ENCODE data around the gene FAM229A.
A peak's percentile ranks its signal among the peaks of the same experiment; 100 is the strongest.

DNA sequence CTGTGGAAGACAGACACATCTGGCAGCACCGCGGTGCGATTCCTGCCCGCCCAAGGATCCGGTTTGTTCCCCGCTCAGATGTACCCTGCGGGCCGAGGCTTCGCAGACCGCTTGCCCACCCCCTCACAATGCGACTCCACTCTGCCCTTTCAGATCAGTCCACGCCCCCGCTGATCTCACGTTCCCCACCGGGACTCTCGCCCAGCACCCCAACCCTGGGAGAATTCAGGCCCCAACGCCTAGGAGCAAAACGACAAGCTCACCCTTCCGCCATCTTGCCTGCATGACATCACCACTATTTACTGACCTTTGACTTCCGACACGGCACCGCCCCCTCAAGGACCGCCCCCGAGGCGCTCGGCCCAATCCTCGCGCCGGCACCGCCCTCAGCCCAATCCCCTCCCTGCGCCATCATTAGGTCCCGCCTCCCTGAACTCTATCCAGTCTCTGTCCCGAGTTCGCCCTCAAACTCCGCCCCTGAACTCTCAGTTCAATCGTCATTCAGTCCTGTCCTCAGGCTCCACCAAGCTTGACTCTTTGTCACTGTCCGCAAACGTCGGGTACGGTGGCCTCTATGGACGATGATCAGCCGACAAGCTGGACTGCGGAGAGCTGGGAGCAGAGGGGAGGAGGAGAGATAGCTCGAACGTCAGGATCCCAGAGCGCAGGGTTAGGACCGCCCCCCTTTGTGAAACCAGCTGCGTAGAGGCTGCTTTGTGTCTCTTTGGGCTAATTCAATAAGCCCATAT lies 32.0 kb upstream of the FAM229A start, which contains the start of gene BSDC1:
- TF ChIP-seq, protein P1, sequence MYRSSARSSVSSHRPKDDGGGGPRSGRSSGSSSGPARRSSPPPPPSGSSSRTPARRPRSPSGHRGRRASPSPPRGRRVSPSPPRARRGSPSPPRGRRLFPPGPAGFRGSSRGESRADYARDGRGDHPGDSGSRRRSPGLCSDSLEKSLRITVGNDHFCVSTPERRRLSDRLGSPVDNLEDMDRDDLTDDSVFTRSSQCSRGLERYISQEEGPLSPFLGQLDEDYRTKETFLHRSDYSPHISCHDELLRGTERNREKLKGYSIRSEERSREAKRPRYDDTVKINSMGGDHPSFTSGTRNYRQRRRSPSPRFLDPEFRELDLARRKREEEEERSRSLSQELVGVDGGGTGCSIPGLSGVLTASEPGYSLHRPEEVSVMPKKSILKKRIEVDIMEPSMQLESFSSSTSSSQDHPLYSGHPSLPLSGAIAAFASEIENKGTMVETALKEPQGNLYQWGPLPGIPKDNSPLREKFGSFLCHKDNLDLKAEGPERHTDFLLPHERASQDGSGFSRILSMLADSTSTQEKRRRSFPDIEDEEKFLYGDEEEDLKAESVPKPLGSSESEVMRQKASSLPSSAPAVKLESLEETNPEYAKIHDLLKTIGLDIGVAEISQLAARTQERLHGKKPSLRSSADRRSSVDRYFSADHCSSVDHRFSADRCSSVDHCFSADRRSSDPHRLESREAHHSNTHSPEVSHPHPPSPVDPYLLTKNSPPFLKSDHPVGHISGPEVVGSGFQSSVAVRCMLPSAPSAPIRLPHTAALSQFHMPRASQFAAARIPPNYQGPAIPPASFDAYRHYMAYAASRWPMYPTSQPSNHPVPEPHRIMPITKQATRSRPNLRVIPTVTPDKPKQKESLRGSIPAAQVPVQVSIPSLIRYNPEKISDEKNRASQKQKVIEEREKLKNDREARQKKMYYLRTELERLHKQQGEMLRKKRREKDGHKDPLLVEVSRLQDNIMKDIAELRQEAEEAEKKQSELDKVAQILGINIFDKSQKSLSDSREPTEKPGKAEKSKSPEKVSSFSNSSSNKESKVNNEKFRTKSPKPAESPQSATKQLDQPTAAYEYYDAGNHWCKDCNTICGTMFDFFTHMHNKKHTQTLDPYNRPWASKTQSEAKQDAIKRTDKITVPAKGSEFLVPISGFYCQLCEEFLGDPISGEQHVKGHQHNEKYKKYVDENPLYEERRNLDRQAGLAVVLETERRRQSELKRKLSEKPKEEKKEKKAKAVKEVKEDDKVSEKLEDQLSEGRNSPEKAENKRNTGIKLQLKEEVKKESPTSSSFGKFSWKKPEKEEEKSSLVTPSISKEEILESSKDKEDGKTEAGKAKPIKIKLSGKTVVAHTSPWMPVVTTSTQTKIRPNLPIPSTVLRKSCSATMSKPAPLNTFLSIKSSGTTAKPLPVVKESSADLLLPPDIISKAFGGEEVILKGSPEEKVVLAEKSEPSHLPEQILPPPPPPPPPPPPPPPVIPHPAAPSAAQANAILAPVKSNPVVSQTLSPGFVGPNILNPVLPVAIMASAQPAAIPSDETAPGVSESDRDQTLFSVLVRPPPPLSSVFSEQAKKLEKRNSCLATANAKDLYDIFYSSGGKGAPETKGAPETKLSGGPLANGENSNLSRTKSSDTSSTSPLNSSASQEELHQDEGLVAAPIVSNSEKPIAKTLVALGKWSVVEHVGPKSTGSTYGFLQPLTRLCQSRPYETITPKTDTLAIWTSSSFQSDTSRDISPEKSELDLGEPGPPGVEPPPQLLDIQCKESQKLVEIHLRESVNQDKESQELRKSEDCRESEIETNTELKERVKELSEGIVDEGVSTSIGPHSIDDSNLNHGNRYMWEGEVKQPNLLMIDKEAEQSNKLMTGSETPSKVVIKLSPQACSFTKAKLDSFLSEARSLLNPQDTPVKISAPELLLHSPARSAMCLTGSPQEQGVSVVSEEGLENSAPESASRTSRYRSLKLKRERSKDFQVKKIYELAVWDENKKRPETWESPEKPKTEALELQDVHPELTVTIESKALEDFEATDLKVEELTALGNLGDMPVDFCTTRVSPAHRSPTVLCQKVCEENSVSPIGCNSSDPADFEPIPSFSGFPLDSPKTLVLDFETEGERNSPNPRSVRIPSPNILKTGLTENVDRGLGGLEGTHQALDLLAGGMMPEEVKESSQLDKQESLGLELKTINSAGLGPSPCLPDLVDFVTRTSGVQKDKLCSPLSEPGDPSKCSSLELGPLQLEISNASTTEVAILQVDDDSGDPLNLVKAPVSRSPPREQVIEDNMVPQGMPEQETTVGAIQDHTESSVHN (IDR thresholded peaks at IDR 0.05; ENCODE audit: borderline replicate concordance in 1 of 2, low read depth in 1 of 2): no peak
- TF ChIP-seq, protein P2, sequence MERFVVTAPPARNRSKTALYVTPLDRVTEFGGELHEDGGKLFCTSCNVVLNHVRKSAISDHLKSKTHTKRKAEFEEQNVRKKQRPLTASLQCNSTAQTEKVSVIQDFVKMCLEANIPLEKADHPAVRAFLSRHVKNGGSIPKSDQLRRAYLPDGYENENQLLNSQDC (CRISPR knock-in tag; IDR thresholded peaks at IDR 0.05): no peak
- TF ChIP-seq HDGF (IDR thresholded peaks at IDR 0.05): peak; percentile 95
- TF ChIP-seq, protein P3, sequence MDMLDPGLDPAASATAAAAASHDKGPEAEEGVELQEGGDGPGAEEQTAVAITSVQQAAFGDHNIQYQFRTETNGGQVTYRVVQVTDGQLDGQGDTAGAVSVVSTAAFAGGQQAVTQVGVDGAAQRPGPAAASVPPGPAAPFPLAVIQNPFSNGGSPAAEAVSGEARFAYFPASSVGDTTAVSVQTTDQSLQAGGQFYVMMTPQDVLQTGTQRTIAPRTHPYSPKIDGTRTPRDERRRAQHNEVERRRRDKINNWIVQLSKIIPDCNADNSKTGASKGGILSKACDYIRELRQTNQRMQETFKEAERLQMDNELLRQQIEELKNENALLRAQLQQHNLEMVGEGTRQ (CRISPR knock-in tag; IDR thresholded peaks at IDR 0.05): no peak
- TF ChIP-seq POLR2A (conservative IDR thresholded peaks at IDR 0.05): peak; percentile 94
- TF ChIP-seq, protein P4, sequence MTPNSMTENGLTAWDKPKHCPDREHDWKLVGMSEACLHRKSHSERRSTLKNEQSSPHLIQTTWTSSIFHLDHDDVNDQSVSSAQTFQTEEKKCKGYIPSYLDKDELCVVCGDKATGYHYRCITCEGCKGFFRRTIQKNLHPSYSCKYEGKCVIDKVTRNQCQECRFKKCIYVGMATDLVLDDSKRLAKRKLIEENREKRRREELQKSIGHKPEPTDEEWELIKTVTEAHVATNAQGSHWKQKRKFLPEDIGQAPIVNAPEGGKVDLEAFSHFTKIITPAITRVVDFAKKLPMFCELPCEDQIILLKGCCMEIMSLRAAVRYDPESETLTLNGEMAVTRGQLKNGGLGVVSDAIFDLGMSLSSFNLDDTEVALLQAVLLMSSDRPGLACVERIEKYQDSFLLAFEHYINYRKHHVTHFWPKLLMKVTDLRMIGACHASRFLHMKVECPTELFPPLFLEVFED (CRISPR knock-in tag; conservative IDR thresholded peaks at IDR 0.05): 0 out of 2 replicates have a peak, but pooled peaks have one; percentile 57
- no peak for TF ChIP-seq EZH2 (IDR thresholded peaks at IDR 0.05; ENCODE audit: borderline replicate concordance, low read depth, low read length)
- no peak for TF ChIP-seq ZZZ3 (IDR thresholded peaks at IDR 0.05)

All from K562 (cell line).